Endothelial cell (in vitro differentiated cells): ENCODE data around the gene LHFPL3. TPM values are rescaled to one million over a fixed set of nuclear protein-coding genes. Genes with fewer than 3 reads are reported as not detected.
"Not testable (repeated sequence)": the region's sequence is repeated elsewhere in the genome, so short reads cannot be mapped to it uniquely, and the experiment has no call there.

Source experiments
- DNase-seq: peaks from one replicate; pipeline ENCODE4 v3.0.0; 2021; ENCODE audit warnings: low spot score
- H3K27ac Mint-ChIP-seq: one replicate; pipeline ENCODE4 v1.8.0; 2021; ENCODE audit warnings: mixed read lengths, inconsistent platforms; ENCODE audit not compliant: unreplicated experiment
- H3K27me3 Mint-ChIP-seq: one replicate; pipeline ENCODE4 v1.8.0; 2021; ENCODE audit warnings: mild to moderate bottlenecking, moderate library complexity, mixed read lengths, inconsistent platforms; ENCODE audit not compliant: unreplicated experiment
- H3K36me3 Mint-ChIP-seq: one replicate; pipeline ENCODE4 v1.8.0; 2021; ENCODE audit warnings: mild to moderate bottlenecking, low read depth, mixed read lengths, inconsistent platforms; ENCODE audit not compliant: unreplicated experiment
- H3K4me1 Mint-ChIP-seq: one replicate; pipeline ENCODE4 v1.8.0; 2021; ENCODE audit warnings: mild to moderate bottlenecking, mixed read lengths, inconsistent platforms; ENCODE audit not compliant: unreplicated experiment
- H3K4me3 Mint-ChIP-seq: one replicate; pipeline ENCODE4 v1.8.0; 2021; ENCODE audit warnings: mild to moderate bottlenecking, mixed read lengths, inconsistent platforms; ENCODE audit not compliant: unreplicated experiment
- H3K9me3 Mint-ChIP-seq: one replicate; pipeline ENCODE4 v1.8.0; 2021; ENCODE audit warnings: mixed read lengths, inconsistent platforms; ENCODE audit not compliant: unreplicated experiment
- CTCF ChIP-seq: fragments of 200-600 bp; sonication (generic); IDR thresholded peaks from one replicate; pipeline ENCODE4 v1.5.0; 2021; ENCODE audit warnings: antibody characterized with exemption; ENCODE audit not compliant: unreplicated experiment
- total RNA-seq: library from RNA; stranded (reverse); fragmentation: NEBNext Ultra II Directional; extraction: Animal tissue kit (Norgen Biotek cat#: 25700); gene quantifications from one replicate; pipeline ENCODE4 v1.2.1, GENCODE V29; 2021; ENCODE audit not compliant: unreplicated experiment

The LHFPL3 gene
- total RNA-seq, 1 donor from 2014 or later, result not detected

GRCh38 chr7:104694710-104695109 is 366.3 kb downstream of the LHFPL3 start:
- Mint-ChIP-seq H3K27me3 (no peaks in the 10 kb centered on the region), H3K9me3 (peaks cover 7% of the 10 kb centered on the region)
- TF ChIP-seq CTCF, result no peak

GRCh38 chr7:104695563-104695962 is 367.2 kb downstream of the LHFPL3 start:
- TF ChIP-seq CTCF, result no peak
- no peak for DNase-seq
- peaks cover 7% of the 10 kb centered on the region for H3K9me3 Mint-ChIP-seq
- H3K27me3 Mint-ChIP-seq, result no peaks in the 10 kb centered on the region
- H3K4me1 Mint-ChIP-seq, result no peaks in the 10 kb centered on the region
- H3K27ac Mint-ChIP-seq, result no peak overlapping the region
- peaks cover 6% of the 10 kb centered on the region for H3K36me3 Mint-ChIP-seq
- H3K4me3 Mint-ChIP-seq, result no peak overlapping the region

More at GRCh38 chr7:104694710-104695109, 366.3 kb downstream of the LHFPL3 start:
- Mint-ChIP-seq H3K4me1 (no peaks in the 10 kb centered on the region), H3K4me3 (no peak overlapping the region), H3K27ac (no peak overlapping the region), H3K36me3 (peaks cover 6% of the 10 kb centered on the region)
- no peak for DNase-seq

GRCh38 chr7:104700336-104700735 is 371.9 kb downstream of the LHFPL3 start:
- TF ChIP-seq CTCF, result no peak
- DNase-seq, result no peak

GRCh38 chr7:104721027-104721426 is 392.6 kb downstream of the LHFPL3 start:
- H3K36me3 Mint-ChIP-seq, H3K27me3 Mint-ChIP-seq, H3K4me3 Mint-ChIP-seq, DNase-seq, H3K9me3 Mint-ChIP-seq, H3K4me1 Mint-ChIP-seq, H3K27ac Mint-ChIP-seq: not testable (repeated sequence)

More at GRCh38 chr7:104700336-104700735, 371.9 kb downstream of the LHFPL3 start:
- no peaks in the 10 kb centered on the region for H3K9me3 Mint-ChIP-seq
- no peak overlapping the region for H3K4me3 Mint-ChIP-seq
- no peak overlapping the region for H3K27ac Mint-ChIP-seq
- H3K36me3 Mint-ChIP-seq, result no peaks in the 10 kb centered on the region
- H3K4me1 Mint-ChIP-seq, result no peaks in the 10 kb centered on the region
- H3K27me3 Mint-ChIP-seq, result peaks cover 3% of the 10 kb centered on the region

- Mint-ChIP-seq H3K27me3 (no peaks in the 10 kb centered on the region), H3K36me3 (no peaks in the 10 kb centered on the region), H3K9me3 (no peaks in the 10 kb centered on the region), H3K4me1 (no peaks in the 10 kb centered on the region), H3K27ac (no peak overlapping the region), H3K4me3 (no peak overlapping the region)
- no peak for TF ChIP-seq CTCF
- no peak for DNase-seq
Measured at GRCh38 chr7:104723001-104723400, 394.6 kb downstream of the LHFPL3 start.
